HL-60 (cell line): ENCODE data around the gene YY1.

ENCODE experiments used
- DNase-seq, 2 experiments: peaks; one replicate each; pipeline ENCODE4 v3.0.0-alpha.2; 2010 to 2020; ENCODE audit warnings: low read depth in 1 of 2, low spot score in 1 of 2
- H3K27ac ChIP-seq: fragments of 250-450 bp; sonication (Bioruptor Pico); replicated peaks from 2 replicates; pipeline ENCODE4 v1.5.1; 2020; ENCODE audit warnings: mild to moderate bottlenecking, moderate library complexity
- H3K27me3 ChIP-seq: fragments of 250-450 bp; sonication (Bioruptor Pico); 2 replicates; pipeline ENCODE4 v1.5.1; 2021; ENCODE audit warnings: mild to moderate bottlenecking, moderate library complexity; ENCODE audit not compliant: insufficient read depth, poor library complexity, severe bottlenecking
- H3K4me3 ChIP-seq: replicated peaks from 2 replicates; pipeline ENCODE4 v1.5.1; 2011; ENCODE audit warnings: mild to moderate bottlenecking, control low read depth, low read length; ENCODE audit not compliant: insufficient read depth
- CTCF ChIP-seq: IDR thresholded peaks from one replicate; pipeline ENCODE4 v1.5.1; 2011; ENCODE audit warnings: low read length, control low read depth, inconsistent platforms; ENCODE audit not compliant: insufficient read depth
- GABPA ChIP-seq: IDR thresholded peaks from 2 replicates; pipeline ENCODE4 v1.6.1; 2012; ENCODE audit warnings: low read depth
- POLR2AphosphoS5 ChIP-seq: IDR thresholded peaks from 2 replicates; pipeline ENCODE4 v1.6.1; 2012; ENCODE audit warnings: low read depth
- REST ChIP-seq: IDR thresholded peaks from 2 replicates; pipeline ENCODE4 v1.6.1; 2012; ENCODE audit warnings: low read depth; ENCODE audit not compliant: insufficient replicate concordance
- SPI1 ChIP-seq: IDR thresholded peaks from 2 replicates; pipeline ENCODE4 v1.6.1; 2012; ENCODE audit warnings: low read depth, mild to moderate bottlenecking, borderline replicate concordance

Gene YY1

GRCh38 chr14:100292776-100293461, 54.0 kb downstream of the YY1 start:
- no peak overlapping the region for H3K27ac ChIP-seq
- no peak for DNase-seq
- H3K4me3 ChIP-seq, result no peak overlapping the region
- no peak for TF ChIP-seq SPI1
- no peak for TF ChIP-seq GABPA
- no peak for TF ChIP-seq POLR2AphosphoS5
- no peak for TF ChIP-seq REST
- no peak for TF ChIP-seq CTCF
- H3K27me3 ChIP-seq, result no peaks in the 10 kb centered on the region

GRCh38 chr14:100293497-100294212, 54.7 kb downstream of the YY1 start:
- H3K4me3 ChIP-seq, result no peak overlapping the region
- DNase-seq, result no peak
- H3K27ac ChIP-seq, result no peak overlapping the region

More at GRCh38 chr14:100293497-100294212, 54.7 kb downstream of the YY1 start:
- H3K27me3 ChIP-seq, result no peaks in the 10 kb centered on the region
- TF ChIP-seq CTCF, result no peak
- no peak for TF ChIP-seq SPI1
- no peak for TF ChIP-seq GABPA
- no peak for TF ChIP-seq REST
- no peak for TF ChIP-seq POLR2AphosphoS5
